ENCODE data around the gene IGF2BP2. TPM values are rescaled to one million over a fixed set of nuclear protein-coding genes. Genes with fewer than 3 reads are reported as not detected.
A peak's percentile ranks its signal among the peaks of the same experiment; 100 is the strongest.

The IGF2BP2 gene
- total and polyA plus RNA-seq, 2 of the 4 experiments (the other 2 are of a cell fraction): 23.4 to 88.2 TPM

GRCh38 chr3:185758912-185759311 lies 65.9 kb downstream of the IGF2BP2 start:
- ATAC-seq (ENCODE audit: low read depth) (no peak), DNase-seq (no peak)
- dilution Hi-C loops (cut with HindIII; ENCODE audit: low sequenced_read_pairs, unreplicated experiment): no loop called here
- CTCF ChIA-PET: interaction anchor here (0.6 to 1.8 kb wide), 2 partner anchors 9 to 1135 kb away, joined by 3 to 4 read pairs; no protein-coding TSS in a partner anchor
- intact Hi-C loops (cut with micrococcal nuclease): no loop called here
- H4K5ac ChIP-seq (ENCODE audit: low read depth, low read length): no peak overlapping the region
- no peak overlapping the region for H2BK5ac ChIP-seq (ENCODE audit: low read depth, low read length, poor library complexity, severe bottlenecking)
- TF ChIP-seq RAD21 (IDR thresholded peaks at IDR 0.05; ENCODE audit: low read length) (no peak), CEBPB (IDR thresholded peaks at IDR 0.05; ENCODE audit: low read depth, low read length) (no peak), BHLHE40 (IDR thresholded peaks at IDR 0.05; ENCODE audit: low read depth, low read length) (no peak), FOS (IDR thresholded peaks at IDR 0.05; ENCODE audit: low read depth, low read length) (no peak), MXI1 (IDR thresholded peaks at IDR 0.05; ENCODE audit: borderline replicate concordance, low read depth, low read length) (no peak), CTCF (conservative IDR thresholded peaks at IDR 0.05; ENCODE audit: low read depth, low read length) (no peak), USF2 (IDR thresholded peaks at IDR 0.05; ENCODE audit: low read depth, low read length) (no peak), MAFK (IDR thresholded peaks at IDR 0.05; ENCODE audit: low read depth, low read length) (no peak), SMC3 (IDR thresholded peaks at IDR 0.05; ENCODE audit: low read depth, low read length) (no peak), RCOR1 (IDR thresholded peaks at IDR 0.05; ENCODE audit: insufficient replicate concordance, low read length) (no peak), ELK1 (IDR thresholded peaks at IDR 0.05; ENCODE audit: borderline replicate concordance, low read depth, low read length) (no peak), NFE2L2 (IDR thresholded peaks at IDR 0.05; ENCODE audit: low read depth, low read length) (no peak), CHD1 (IDR thresholded peaks at IDR 0.05; ENCODE audit: low read depth, low read length) (no peak), POLR2A (IDR thresholded peaks at IDR 0.05; ENCODE audit: low read depth, low read length) (no peak), RFX5 (IDR thresholded peaks at IDR 0.05; ENCODE audit: low read depth, low read length) (no peak), MAZ (IDR thresholded peaks at IDR 0.05; ENCODE audit: borderline replicate concordance, low read depth, low read length) (no peak)
- no peak overlapping the region for H3K9ac ChIP-seq (ENCODE audit: low read depth, low read length)
- H3K79me1 ChIP-seq (ENCODE audit: low read depth in 1 of 2, low read length in 2 of 2): peaks cover 33 to 93% of the 10 kb centered on the region in 2 experiments
- no peaks in the 10 kb centered on the region for H3K27me3 ChIP-seq (ENCODE audit: control insufficient read depth, insufficient read depth, low read length)
- H3K9me1 ChIP-seq (ENCODE audit: insufficient read depth, low read length): peaks cover 32% of the 10 kb centered on the region
- no peak overlapping the region for H2BK15ac ChIP-seq (ENCODE audit: low read depth, low read length)
- no CpG with 5 or more reads among the region's 1 CpG for WGBS, 2 experiments (ENCODE audit: extremely low coverage in 2 of 2, insufficient read length in 1 of 2)
- H3K4me1 ChIP-seq (ENCODE audit: control insufficient read depth, insufficient read depth, low read length): peaks cover 25% of the 10 kb centered on the region
- BruUV-seq (replicated peaks): no TSS peak
- no peak overlapping the region for H3K27ac ChIP-seq (ENCODE audit: insufficient read depth, low read length)
- H3K23ac ChIP-seq (ENCODE audit: low read depth, low read length): peak overlapping the region; percentile 11; the same call in 1 of the 2 replicates
- H4K91ac ChIP-seq (ENCODE audit: insufficient read depth, low read depth, low read length): no peak overlapping the region
- no peak overlapping the region for H3K56ac ChIP-seq (ENCODE audit: extremely low read depth, insufficient read depth, low read length)
- no peak overlapping the region for H3K4me2 ChIP-seq (ENCODE audit: low read depth, low read length)
- H2AK9ac ChIP-seq (replicated peaks; ENCODE audit: low read depth, low read length, poor library complexity): no peak overlapping the region
- no peak overlapping the region for H3K4ac ChIP-seq (ENCODE audit: low read depth, low read length)
- peaks cover 6% of the 10 kb centered on the region for H3K36me3 ChIP-seq (ENCODE audit: control insufficient read depth, insufficient read depth, low read length)
- H2AK5ac ChIP-seq (ENCODE audit: low read depth, low read length): no peak overlapping the region
- no peak overlapping the region for H2BK120ac ChIP-seq (ENCODE audit: low read depth, low read length)
- POLR2A ChIA-PET (ENCODE audit: unreplicated experiment): no interaction called here
- no peak overlapping the region for H4K8ac ChIP-seq (ENCODE audit: low read depth in 2 of 2, low read length in 2 of 2)
- H3K9me3 ChIP-seq (ENCODE audit: control insufficient read depth, insufficient read depth, low read length): no peaks in the 10 kb centered on the region
- H3K14ac ChIP-seq (replicated peaks; ENCODE audit: low read depth, low read length): no peak overlapping the region
- H3K18ac ChIP-seq (ENCODE audit: low read depth, low read length): no peak overlapping the region
- H4K20me1 ChIP-seq (ENCODE audit: insufficient read depth, low read length): peaks cover 98% of the 10 kb centered on the region
- no peak overlapping the region for H2BK20ac ChIP-seq (ENCODE audit: low read depth, low read length)
- no peak overlapping the region for H2AFZ ChIP-seq (replicated peaks; ENCODE audit: low read length, poor library complexity)
- in situ Hi-C loops (cut with MboI; ENCODE audit: low sequenced_read_pairs): no loop called here
- no peak overlapping the region for H3K4me3 ChIP-seq (ENCODE audit: insufficient read depth, low read depth, low read length)
